Medulla oblongata (tissue), 1 donor: Measurements from ENCODE around the gene RIMBP2.

Experiments used
- DNase-seq: peaks from one replicate; pipeline ENCODE4 v3.0.0-alpha.2; 2015; ENCODE audit errors: extremely low spot score

The RIMBP2 gene

GRCh38 chr12:130508318-130508717 lies 207.8 kb downstream of the RIMBP2 start:
- no peak for DNase-seq

GRCh38 chr12:130506844-130507243 lies 209.3 kb downstream of the RIMBP2 start:
- DNase-seq = no peak

GRCh38 chr12:130504840-130505175 lies 211.3 kb downstream of the RIMBP2 start:
- no peak for DNase-seq

GRCh38 chr12:130504110-130504839 lies 211.8 kb downstream of the RIMBP2 start:
- DNase-seq = no peak

- DNase-seq = no peak
Measured at GRCh38 chr12:130501821-130502220, 214.3 kb downstream of the RIMBP2 start.

GRCh38 chr12:130500835-130501330 lies 215.2 kb downstream of the RIMBP2 start:
- DNase-seq = no peak

- DNase-seq = no peak
Measured at GRCh38 chr12:130499474-130499873, 216.6 kb downstream of the RIMBP2 start.

GRCh38 chr12:130498589-130499385 lies 217.3 kb downstream of the RIMBP2 start:
- DNase-seq = no peak

- no peak for DNase-seq
Measured at GRCh38 chr12:130497991-130498390, 218.1 kb downstream of the RIMBP2 start.

- no peak for DNase-seq
Measured at GRCh38 chr12:130497321-130497720, 218.8 kb downstream of the RIMBP2 start.

- no peak for DNase-seq
Measured at GRCh38 chr12:130496516-130497120, 219.5 kb downstream of the RIMBP2 start.

GRCh38 chr12:130495156-130495555 lies 220.9 kb downstream of the RIMBP2 start:
- no peak for DNase-seq

GRCh38 chr12:130494736-130495135 lies 221.4 kb downstream of the RIMBP2 start:
- DNase-seq = no peak

- no peak for DNase-seq
Measured at GRCh38 chr12:130493951-130494350, 222.1 kb downstream of the RIMBP2 start.

GRCh38 chr12:130491421-130492357 lies 224.4 kb downstream of the RIMBP2 start:
- no peak for DNase-seq

GRCh38 chr12:130490674-130491073 lies 225.4 kb downstream of the RIMBP2 start:
- no peak for DNase-seq

- DNase-seq = no peak
Measured at GRCh38 chr12:130489293-130489692, 226.8 kb downstream of the RIMBP2 start.

GRCh38 chr12:130488358-130488710 lies 227.8 kb downstream of the RIMBP2 start:
- DNase-seq = no peak

- DNase-seq = no peak
Measured at GRCh38 chr12:130487636-130488357, 228.3 kb downstream of the RIMBP2 start.

- DNase-seq = no peak
Measured at GRCh38 chr12:130486891-130487416, 229.1 kb downstream of the RIMBP2 start.

GRCh38 chr12:130486146-130486435 lies 230.0 kb downstream of the RIMBP2 start:
- no peak for DNase-seq
